ENCODE measurements around the gene EID2. TPM values are rescaled to one million over a fixed set of nuclear protein-coding genes. Genes with fewer than 3 reads are reported as not detected.

EID2 gene
- polyA plus RNA-seq, 1 donor (not counting 4 experiments of a cell fraction or from before 2014, with no cell fraction given) = 12.9 TPM

- no peak for DNase-seq (ENCODE audit: low read depth, low spot score)
- TF ChIP-seq EZH2 (IDR thresholded peaks at IDR 0.05; ENCODE audit: low read length) = no peak
- TF ChIP-seq CTCF (optimal IDR thresholded peaks at IDR 0.05 in 1 of 3, IDR thresholded peaks at IDR 0.05 in 1 of 3, conservative IDR thresholded peaks at IDR 0.05 in 1 of 3; ENCODE audit: extremely low read depth in 1 of 3, insufficient read depth in 2 of 3, low read length in 3 of 3) = no peak
- Histone ChIP-seq H3K9me1 (ENCODE audit: control insufficient read depth, extremely low read depth, insufficient read depth, low read length) (no peaks in the 10 kb centered on the region), H3K9ac (ENCODE audit: control insufficient read depth, extremely low read depth, insufficient read depth, low read length) (no peak overlapping the region), H3K79me2 (ENCODE audit: control insufficient read depth, insufficient read depth, low read length) (no peaks in the 10 kb centered on the region), H3K27me3 (ENCODE audit: control insufficient read depth, extremely low read depth, insufficient read depth, low read length) (peaks cover 43% of the 10 kb centered on the region), H3K27ac (ENCODE audit: control insufficient read depth, insufficient read depth, low read length) (no peak overlapping the region), H3K4me3 (ENCODE audit: control insufficient read depth in 2 of 3, extremely low read depth in 1 of 3, insufficient read depth in 2 of 3, low read depth in 1 of 3, low read length in 3 of 3) (peak overlapping the region in 2 of 3 experiments; percentile 27 to 35), H3K4me2 (ENCODE audit: control insufficient read depth, extremely low read depth, insufficient read depth, low read depth, low read length) (peak overlapping the region; percentile 76), H2AFZ (ENCODE audit: control insufficient read depth, low read length) (peak overlapping the region; percentile 84), H4K20me1 (ENCODE audit: control insufficient read depth, extremely low read depth, insufficient read depth, low read length) (no peaks in the 10 kb centered on the region), H3K4me1 (ENCODE audit: control insufficient read depth, extremely low read depth, insufficient read depth, low read length) (peaks cover 13% of the 10 kb centered on the region), H3K9me3 (ENCODE audit: control insufficient read depth, low read depth, low read length) (no peaks in the 10 kb centered on the region), H3K36me3 (ENCODE audit: control insufficient read depth in 2 of 2, extremely low read depth in 1 of 2, insufficient read depth in 2 of 2, low read length in 2 of 2) (no peaks in the 10 kb centered on the region)
- dilution Hi-C loops (cut with MboI; ENCODE audit: extremely low pct_ligation_motif_present, low sequenced_read_pairs) = no loop called here
- FAIRE-seq = no peak
These were observed 21.0 kb downstream of the EID2 start for GRCh38 chr19:39518975-39519374.

- no peaks in the 10 kb centered on the region for H3K36me3 ChIP-seq (ENCODE audit: control insufficient read depth in 2 of 2, extremely low read depth in 1 of 2, insufficient read depth in 2 of 2, low read length in 2 of 2)
- no peaks in the 10 kb centered on the region for H3K9me3 ChIP-seq (ENCODE audit: control insufficient read depth, low read depth, low read length)
- dilution Hi-C loops (cut with MboI; ENCODE audit: extremely low pct_ligation_motif_present, low sequenced_read_pairs) = no loop called here
- H2AFZ ChIP-seq (ENCODE audit: control insufficient read depth, low read length) = peak overlapping the region; percentile 84
- peaks cover 13% of the 10 kb centered on the region for H3K4me1 ChIP-seq (ENCODE audit: control insufficient read depth, extremely low read depth, insufficient read depth, low read length)
- H3K4me3 ChIP-seq (ENCODE audit: control insufficient read depth in 2 of 3, extremely low read depth in 1 of 3, insufficient read depth in 2 of 3, low read depth in 1 of 3, low read length in 3 of 3) = peak overlapping the region in 1 of 3 experiments; percentile 27
- FAIRE-seq (no peak), DNase-seq (ENCODE audit: low read depth, low spot score) (no peak)
- no peak overlapping the region for H3K9ac ChIP-seq (ENCODE audit: control insufficient read depth, extremely low read depth, insufficient read depth, low read length)
- H3K79me2 ChIP-seq (ENCODE audit: control insufficient read depth, insufficient read depth, low read length) = no peaks in the 10 kb centered on the region
- H4K20me1 ChIP-seq (ENCODE audit: control insufficient read depth, extremely low read depth, insufficient read depth, low read length) = no peaks in the 10 kb centered on the region
- H3K4me2 ChIP-seq (ENCODE audit: control insufficient read depth, extremely low read depth, insufficient read depth, low read depth, low read length) = peak overlapping the region; percentile 76
- TF ChIP-seq CTCF (optimal IDR thresholded peaks at IDR 0.05 in 1 of 3, IDR thresholded peaks at IDR 0.05 in 1 of 3, conservative IDR thresholded peaks at IDR 0.05 in 1 of 3; ENCODE audit: extremely low read depth in 1 of 3, insufficient read depth in 2 of 3, low read length in 3 of 3) = no peak
- TF ChIP-seq EZH2 (IDR thresholded peaks at IDR 0.05; ENCODE audit: low read length) = no peak
- no peak overlapping the region for H3K27ac ChIP-seq (ENCODE audit: control insufficient read depth, insufficient read depth, low read length)
- no peaks in the 10 kb centered on the region for H3K9me1 ChIP-seq (ENCODE audit: control insufficient read depth, extremely low read depth, insufficient read depth, low read length)
- H3K27me3 ChIP-seq (ENCODE audit: control insufficient read depth, extremely low read depth, insufficient read depth, low read length) = peaks cover 48% of the 10 kb centered on the region
These were observed 21.5 kb downstream of the EID2 start for GRCh38 chr19:39518458-39518857.
